Spleen (tissue), 11 donors: ENCODE results near the gene BEND5. TPM values are rescaled to one million over a fixed set of nuclear protein-coding genes. Genes with fewer than 3 reads are reported as not detected.
A peak's percentile ranks its signal among the peaks of the same experiment; 100 is the strongest.

ENCODE experiments used
- DNase-seq: peaks from one replicate; pipeline ENCODE4 v3.0.0-alpha.2; 2020
- H3K27ac ChIP-seq, 8 donors: fragments of 200-600 bp; sonication (generic) in 7 of 8; 1 replicate in 4 of 8; 2 replicates in 4 of 8; pipeline versions ENCODE4 v1.5.0 to v1.8.0; 2016 to 2021; ENCODE audit warnings: inconsistent platforms in 4 of 8, mild to moderate bottlenecking in 4 of 8, moderate library complexity in 1 of 8
- H3K27me3 ChIP-seq, 7 donors: fragments of 200-600 bp; sonication (generic) in 6 of 7; replicated peaks in 1 of 7; 1 replicate in 4 of 7; 2 replicates in 3 of 7; pipeline versions ENCODE4 v1.5.0 to v1.8.0; 2016 to 2021; ENCODE audit warnings: inconsistent platforms in 3 of 7, mild to moderate bottlenecking in 1 of 7
- H3K36me3 ChIP-seq, 6 donors: fragments of 200-600 bp; sonication (generic) in 5 of 6; 1 replicate in 4 of 6; 2 replicates in 2 of 6; pipeline versions ENCODE4 v1.5.0 to v1.8.0; 2016 to 2021; ENCODE audit warnings: inconsistent platforms in 2 of 6
- H3K4me1 ChIP-seq, 6 donors: fragments of 200-600 bp; sonication (generic) in 5 of 6; 1 replicate in 3 of 6; 2 replicates in 3 of 6; pipeline versions ENCODE4 v1.5.0 to v1.8.0; 2016 to 2021; ENCODE audit warnings: inconsistent platforms in 3 of 6
- H3K4me3 ChIP-seq, 8 donors: fragments of 200-600 bp; sonication (generic) in 7 of 8; 1 replicate in 4 of 8; 2 replicates in 4 of 8; pipeline versions ENCODE4 v1.5.0 to v1.8.0; 2016 to 2021; ENCODE audit warnings: inconsistent platforms in 4 of 8, mild to moderate bottlenecking in 4 of 8, moderate library complexity in 2 of 8
- H3K9me3 ChIP-seq, 8 donors: fragments of 200-600 bp; sonication (generic) in 7 of 8; 1 replicate in 4 of 8; 2 replicates in 4 of 8; pipeline versions ENCODE4 v1.5.0 to v1.8.0; 2016 to 2021; ENCODE audit warnings: inconsistent platforms in 4 of 8
- CTCF ChIP-seq, 11 experiments: fragments of 200-600 bp in 7 of 11; fragments of 450-650 bp in 4 of 11; sonication (generic) in 4 of 11; IDR thresholded peaks in 8 of 11; conservative IDR thresholded peaks in 3 of 11; 1 replicate in 7 of 11; 2 replicates in 4 of 11; pipeline versions ENCODE4 v1.4.0 to v1.8.0; 2016 to 2021; ENCODE audit warnings: antibody characterized with exemption in 11 of 11, inconsistent platforms in 4 of 11, mild to moderate bottlenecking in 1 of 11
- POLR2A ChIP-seq, 3 donors: fragments of 450-650 bp; IDR thresholded peaks; one replicate each; pipeline ENCODE4 v1.5.1; 2017; ENCODE audit warnings: antibody characterized with exemption in 3 of 3, mild to moderate bottlenecking in 1 of 3
- POLR2AphosphoS5 ChIP-seq, 3 donors: sonication (generic); formaldehyde crosslinking; IDR thresholded peaks; one replicate each; pipeline ENCODE4 v1.5.1; 2017; ENCODE audit warnings: antibody characterized with exemption in 3 of 3
- WGBS, 5 donors: extraction: QIAGEN DNeasy Blood & Tissue Kit in 3 of 5; methylation state at CpG; one replicate each; pipeline versions ENCODE4 v1.1.5 to v1.1.7; 2013 to 2018; 5-methylcytosine and 5-hydroxymethylcytosine counted together
- intact Hi-C: fragments of 100-400 bp; cut with DNase I; formaldehyde crosslinking; loops from one replicate; pipeline ENCODE4 v1.15.0; 2023; ENCODE audit warnings: low total_unique reads
- polyA plus RNA-seq, 3 donors: library from polyadenylated mRNA; stranded (reverse); fragments of 200-250 nt; gene quantifications; one replicate each; pipeline ENCODE4 v1.2.1, GENCODE V29; 2013
- total RNA-seq, 7 donors: library from RNA; depleted of rRNA in 3 of 7; stranded (reverse); fragments of >200 nt in 3 of 7; fragmentation: NEBNext Ultra II Directional in 4 of 7; extraction: Animal tissue kit (Norgen Biotek cat#: 25700) in 4 of 7; gene quantifications; one replicate each; pipeline versions ENCODE4 v1.1.0 to v1.2.1, GENCODE V29; 2016 to 2021
- donor health status: healthy with polysubstance abuse.
- donor health status: DM: no; HTN: no; CAD: no; lungs with moderate emphysema.
- donor health status: DM: no; HTN: no; CAD: no.
- donor health status: Bipolar disorder and iron deficiency.
- donor health status: healthy.
- donor health status: DM: no; HTN: no; CAD: no.
- donor health status: DM: yes; HTN: yes; CAD: no.

Gene BEND5
- total and polyA plus RNA-seq, 10 donors = 7.5 to 39.2 (median 16.1) TPM

- H3K27me3 ChIP-seq = peaks cover 0 to 8% (median 0%) of the 10 kb centered on the region in 7 donors
- 65 to 89% (median 79%) methylated on average over 4 of the region's 4 CpGs for WGBS, 5 donors
- intact Hi-C loops = loop anchor here (10.0 kb wide), 1 partner anchor 1663 kb away; no protein-coding TSS in a partner anchor
- DNase-seq = no peak
- peaks cover 0 to 19% (median 6%) of the 10 kb centered on the region in 6 donors for H3K4me1 ChIP-seq
- no peaks in the 10 kb centered on the region for H3K9me3 ChIP-seq
- peak overlapping the region in 1 of 8 donors; percentile 3 for H3K27ac ChIP-seq
- no peak overlapping the region for H3K4me3 ChIP-seq
- no peaks in the 10 kb centered on the region for H3K36me3 ChIP-seq
- no peak for TF ChIP-seq POLR2AphosphoS5 (IDR thresholded peaks at IDR 0.05)
- TF ChIP-seq POLR2A (IDR thresholded peaks at IDR 0.05) = no peak
- TF ChIP-seq CTCF (IDR thresholded peaks at IDR 0.05 in 8 of 11, conservative IDR thresholded peaks at IDR 0.05 in 3 of 11) = no peak
Measured at GRCh38 chr1:48681476-48682305, 95.0 kb downstream of the BEND5 start.

- no peaks in the 10 kb centered on the region for H3K9me3 ChIP-seq
- peaks cover 0 to 8% (median 0%) of the 10 kb centered on the region in 7 donors for H3K27me3 ChIP-seq
- no peak for TF ChIP-seq POLR2A (IDR thresholded peaks at IDR 0.05)
- no peak for TF ChIP-seq CTCF (IDR thresholded peaks at IDR 0.05 in 8 of 11, conservative IDR thresholded peaks at IDR 0.05 in 3 of 11)
- TF ChIP-seq POLR2AphosphoS5 (IDR thresholded peaks at IDR 0.05) = no peak
- no peak for DNase-seq
- H3K4me3 ChIP-seq = no peak overlapping the region
- H3K36me3 ChIP-seq = no peaks in the 10 kb centered on the region
- 53 to 60% (median 58%) methylated on average over 10 of the region's 10 CpGs for WGBS, 5 donors
- peaks cover 0 to 19% (median 6%) of the 10 kb centered on the region in 6 donors for H3K4me1 ChIP-seq
- intact Hi-C loops = loop anchor here (10.0 kb wide), 1 partner anchor 1664 kb away; no protein-coding TSS in a partner anchor
- peak overlapping the region in 1 of 8 donors; percentile 2 for H3K27ac ChIP-seq
Measured at GRCh38 chr1:48680411-48681035, 96.2 kb downstream of the BEND5 start.

- 67 to 86% (median 83%) methylated on average over 6 of the region's 6 CpGs for WGBS, 5 donors
- Histone ChIP-seq H3K4me3 (no peak overlapping the region), H3K36me3 (no peaks in the 10 kb centered on the region), H3K9me3 (no peaks in the 10 kb centered on the region), H3K27me3 (peaks cover 0 to 10% (median 0%) of the 10 kb centered on the region in 7 donors), H3K4me1 (peaks cover 0 to 19% (median 6%) of the 10 kb centered on the region in 6 donors), H3K27ac (peak overlapping the region in 4 of 8 donors; percentile 16 to 45 (median 28))
- no peak for DNase-seq
- intact Hi-C loops = loop anchor here (10.0 kb wide), 1 partner anchor 1665 kb away; no protein-coding TSS in a partner anchor
- TF ChIP-seq POLR2A (IDR thresholded peaks at IDR 0.05) (no peak), POLR2AphosphoS5 (IDR thresholded peaks at IDR 0.05) (no peak), CTCF (IDR thresholded peaks at IDR 0.05 in 8 of 11, conservative IDR thresholded peaks at IDR 0.05 in 3 of 11) (no peak)
Measured at GRCh38 chr1:48679859-48680258, 96.8 kb downstream of the BEND5 start.
